MM.1S (cell line): ENCODE data around the gene L1TD1.

Experiments
- DNase-seq: peaks from one replicate; pipeline ENCODE4 v3.0.0-alpha.2; 2015
- H2AFZ ChIP-seq: fragments of 300-600 bp; sonication (generic); 2 replicates; pipeline ENCODE4 v1.6.0; 2016; ENCODE audit warnings: antibody characterized with exemption, low read length
- H3F3A ChIP-seq: fragments of 300-600 bp; sonication (generic); 2 replicates; pipeline ENCODE4 v1.6.1; 2016; ENCODE audit warnings: mild to moderate bottlenecking, antibody characterized with exemption, low read length, moderate library complexity, mixed read lengths; ENCODE audit not compliant: insufficient read depth
- H3K27ac ChIP-seq: fragments of 300-600 bp; sonication (generic); 2 replicates; pipeline ENCODE4 v1.5.1; 2016; ENCODE audit warnings: mild to moderate bottlenecking, low read length
- H3K27me3 ChIP-seq: fragments of 300-600 bp; sonication (generic); replicated peaks from 2 replicates; pipeline ENCODE4 v1.6.0; 2016; ENCODE audit warnings: low read length; ENCODE audit not compliant: insufficient read depth
- H3K36me3 ChIP-seq: fragments of 300-600 bp; sonication (generic); replicated peaks from 2 replicates; pipeline ENCODE4 v1.6.1; 2016; ENCODE audit warnings: mild to moderate bottlenecking, low read length, mixed read lengths; ENCODE audit not compliant: insufficient read depth
- H3K4me1 ChIP-seq: fragments of 300-600 bp; sonication (generic); 2 replicates; pipeline ENCODE4 v1.6.1; 2016; ENCODE audit warnings: low read length, mixed read lengths
- H3K4me2 ChIP-seq: fragments of 300-600 bp; sonication (generic); 2 replicates; pipeline ENCODE4 v1.6.0; 2016; ENCODE audit warnings: low read depth, low read length
- H3K4me3 ChIP-seq: fragments of 300-600 bp; sonication (generic); 2 replicates; pipeline ENCODE4 v1.5.1; 2016; ENCODE audit warnings: low read length, mixed read lengths
- H3K79me2 ChIP-seq: fragments of 300-600 bp; sonication (generic); 2 replicates; pipeline ENCODE4 v1.6.1; 2016; ENCODE audit warnings: mixed run types, low read length, mixed read lengths
- H3K9ac ChIP-seq: fragments of 300-600 bp; sonication (generic); 2 replicates; pipeline ENCODE4 v1.6.1; 2016; ENCODE audit warnings: low read length, mixed read lengths
- H3K9me2 ChIP-seq: fragments of 300-600 bp; sonication (generic); replicated peaks from 2 replicates; pipeline ENCODE4 v1.6.1; 2016; ENCODE audit warnings: mild to moderate bottlenecking, low read length, mixed read lengths; ENCODE audit not compliant: insufficient read depth
- H3K9me3 ChIP-seq: fragments of 300-600 bp; sonication (generic); replicated peaks from 2 replicates; pipeline ENCODE4 v1.6.1; 2016; ENCODE audit warnings: mild to moderate bottlenecking, low read length, mixed read lengths; ENCODE audit not compliant: insufficient read depth
- H4K20me1 ChIP-seq: fragments of 300-600 bp; sonication (generic); 2 replicates; pipeline ENCODE4 v1.6.1; 2016; ENCODE audit warnings: mild to moderate bottlenecking, low read length, moderate library complexity, mixed read lengths; ENCODE audit not compliant: insufficient read depth
- CTCF ChIP-seq: fragments of 300-600 bp; sonication (generic); IDR thresholded peaks from 2 replicates; pipeline ENCODE4 v1.5.1; 2016; ENCODE audit warnings: antibody characterized with exemption, low read length, mixed read lengths
- EZH2 ChIP-seq: fragments of 300-600 bp; sonication (generic); optimal IDR thresholded peaks from 2 replicates; pipeline ENCODE3; 2017; ENCODE audit warnings: low read depth, mild to moderate bottlenecking, antibody characterized with exemption, low read length, mixed read lengths
- EZH2phosphoT487 ChIP-seq: fragments of 300-600 bp; sonication (generic); IDR thresholded peaks from 2 replicates; pipeline ENCODE4 v1.6.1; 2018; ENCODE audit warnings: antibody characterized with exemption, low read length

L1TD1 gene

GRCh38 chr1:62250126-62250726 is 55.6 kb downstream of the L1TD1 start:
- Histone ChIP-seq H3K36me3 (no peaks in the 10 kb centered on the region), H3K4me2 (no peak overlapping the region), H3K27ac (no peak overlapping the region), H3K9me3 (no peaks in the 10 kb centered on the region), H3F3A (no peaks in the 10 kb centered on the region), H2AFZ (no peak overlapping the region), H3K79me2 (no peaks in the 10 kb centered on the region), H3K9me2 (no peaks in the 10 kb centered on the region), H3K27me3 (no peaks in the 10 kb centered on the region), H3K9ac (no peak overlapping the region), H3K4me1 (no peaks in the 10 kb centered on the region), H3K4me3 (no peak overlapping the region), H4K20me1 (no peaks in the 10 kb centered on the region)
- no peak for TF ChIP-seq CTCF
- TF ChIP-seq EZH2phosphoT487: no peak
- TF ChIP-seq EZH2: no peak
- DNase-seq: no peak

DNA sequence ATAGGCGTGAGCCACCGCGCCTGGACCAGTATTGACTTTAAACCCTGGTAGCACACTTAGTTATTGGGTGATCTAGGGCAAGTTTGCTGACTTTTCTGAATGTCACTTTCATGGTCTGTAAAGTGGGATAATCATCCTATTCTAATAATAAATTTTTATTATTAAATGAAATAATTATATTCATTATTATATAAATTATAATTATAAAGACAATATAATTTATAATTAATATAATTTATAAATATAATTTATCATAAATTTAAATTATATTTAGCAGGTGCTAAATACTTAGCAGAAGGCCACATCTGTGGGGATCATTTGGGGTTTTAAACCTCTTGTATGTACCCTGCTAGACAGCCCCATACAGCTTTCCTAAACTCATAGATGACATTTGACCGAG is 64.9 kb downstream of the L1TD1 start:
- TF ChIP-seq CTCF (no peak), EZH2phosphoT487 (no peak)

GRCh38 chr1:62260688-62261087 is 66.0 kb downstream of the L1TD1 start:
- Histone ChIP-seq H3K9ac (no peak overlapping the region), H3K9me3 (no peaks in the 10 kb centered on the region), H3F3A (no peaks in the 10 kb centered on the region), H3K4me3 (no peak overlapping the region), H3K79me2 (no peaks in the 10 kb centered on the region), H3K27ac (no peak overlapping the region), H3K27me3 (no peaks in the 10 kb centered on the region), H3K4me2 (no peak overlapping the region), H3K36me3 (no peaks in the 10 kb centered on the region), H4K20me1 (no peaks in the 10 kb centered on the region), H2AFZ (no peak overlapping the region), H3K9me2 (no peaks in the 10 kb centered on the region), H3K4me1 (no peaks in the 10 kb centered on the region)
- TF ChIP-seq EZH2phosphoT487 (no peak), EZH2 (no peak), CTCF (no peak)
- DNase-seq: no peak

More for the DNA sequence above, 64.9 kb downstream of the L1TD1 start:
- DNase-seq: no peak
- Histone ChIP-seq H3K4me3 (no peak overlapping the region), H3K9ac (no peak overlapping the region), H3K79me2 (no peaks in the 10 kb centered on the region), H3K36me3 (no peaks in the 10 kb centered on the region), H3K27me3 (no peaks in the 10 kb centered on the region), H3K4me2 (no peak overlapping the region), H3K9me2 (no peaks in the 10 kb centered on the region), H4K20me1 (no peaks in the 10 kb centered on the region), H3F3A (no peaks in the 10 kb centered on the region), H3K4me1 (no peaks in the 10 kb centered on the region), H3K27ac (no peak overlapping the region), H2AFZ (no peak overlapping the region), H3K9me3 (no peaks in the 10 kb centered on the region)
